OCI-LY7 (cell line): ENCODE data around the gene SLC12A3. TPM values are rescaled to one million over a fixed set of nuclear protein-coding genes. Genes with fewer than 3 reads are reported as not detected.

ENCODE experiments used
- BruUV-seq: library from RNA; stranded (reverse); fragments of 400-500 nt; replicated peaks from 2 replicates; lab custom pipeline; 2021; lab: Mats Ljungman, UMichigan
- CTCF ChIA-PET: fragments of 300-600 bp; sonication (Branson Sonifier 250); formaldehyde crosslinking; loops from one replicate; lab custom pipeline; 2022; ENCODE audit warnings: antibody characterized with exemption; ENCODE audit not compliant: unreplicated experiment; lab: Charles Lee
- POLR2A ChIA-PET: fragments of 300-600 bp; sonication (Branson Sonifier 250); formaldehyde crosslinking; loops from one replicate; lab custom pipeline; 2022; ENCODE audit warnings: antibody characterized with exemption; lab: Charles Lee
- DNase-seq: peaks from one replicate; pipeline ENCODE4 v3.0.0-alpha.2; 2015; ENCODE audit warnings: low spot score
- H2AFZ ChIP-seq: fragments of 200-600 bp; sonication (generic), shearing (Covaris generic); 2 replicates; pipeline ENCODE4 v1.6.1; 2014; ENCODE audit warnings: mild to moderate bottlenecking, antibody characterized with exemption, low read length, moderate library complexity
- H3K27ac ChIP-seq: fragments of 200-600 bp; sonication (generic); 2 replicates; pipeline ENCODE4 v1.5.1; 2014; ENCODE audit warnings: mixed run types, low read depth, mild to moderate bottlenecking, moderate library complexity, low read length, inconsistent platforms; ENCODE audit not compliant: poor library complexity, severe bottlenecking
- H3K36me3 ChIP-seq: fragments of 200-600 bp; sonication (generic); 2 replicates; pipeline ENCODE4 v1.6.1; 2014; ENCODE audit warnings: mild to moderate bottlenecking, antibody characterized with exemption, low read length, moderate library complexity, mixed read lengths; ENCODE audit not compliant: insufficient read depth
- H3K4me1 ChIP-seq: fragments of 200-600 bp; sonication (generic); 2 replicates; pipeline ENCODE4 v1.5.1; 2014; ENCODE audit warnings: mild to moderate bottlenecking, low read length; ENCODE audit not compliant: insufficient read depth, poor library complexity, severe bottlenecking
- H3K4me2 ChIP-seq: fragments of 200-600 bp; sonication (generic); 2 replicates; pipeline ENCODE4 v1.6.1; 2014; ENCODE audit warnings: mild to moderate bottlenecking, low read length
- H3K4me3 ChIP-seq: fragments of 200-600 bp; sonication (generic); 2 replicates; pipeline ENCODE4 v1.5.1; 2014; ENCODE audit warnings: mild to moderate bottlenecking, low read depth, low read length; ENCODE audit not compliant: poor library complexity, severe bottlenecking
- H3K79me2 ChIP-seq: fragments of 200-600 bp; sonication (generic); 2 replicates; pipeline ENCODE4 v1.6.1; 2016; ENCODE audit warnings: low read depth, mild to moderate bottlenecking, low read length, moderate library complexity, mixed read lengths; ENCODE audit not compliant: insufficient read depth
- H3K9me2 ChIP-seq: fragments of 200-600 bp; sonication (generic); 2 replicates; pipeline ENCODE4 v1.6.1; 2016; ENCODE audit warnings: mild to moderate bottlenecking, low read length, mixed read lengths; ENCODE audit not compliant: insufficient read depth
- H3K9me3 ChIP-seq: fragments of 200-600 bp; sonication (generic); 2 replicates; pipeline ENCODE4 v1.6.1; 2014; ENCODE audit warnings: mild to moderate bottlenecking, mixed run types, low read length, mixed read lengths
- H4K20me1 ChIP-seq: fragments of 200-600 bp; sonication (generic); 2 replicates; pipeline ENCODE4 v1.6.1; 2014; ENCODE audit warnings: mild to moderate bottlenecking, antibody characterized with exemption, low read length, moderate library complexity, mixed read lengths; ENCODE audit not compliant: insufficient read depth
- EZH2phosphoT487 ChIP-seq: fragments of 200-600 bp; sonication (generic); IDR thresholded peaks from 2 replicates; pipeline ENCODE4 v1.6.1; 2018; ENCODE audit warnings: low read depth, borderline replicate concordance, mild to moderate bottlenecking, mixed run types, antibody characterized with exemption, low read length, moderate library complexity, mixed read lengths
- intact Hi-C: fragments of 100-400 bp; cut with micrococcal nuclease; formaldehyde crosslinking; loops from one replicate; pipeline ENCODE4 v1.10.0; 2022; ENCODE audit not compliant: unreplicated experiment
- microRNA-seq: library from miRNA; unstranded; fragments of <30 nt; microRNA quantifications from one replicate; pipeline ENCODE4 v1.2.0, GENCODE V29; 2022; ENCODE audit warnings: borderline replicate concordance
- small RNA-seq: library from RNA; depleted of rRNA; stranded (forward); fragments of <200 nt; gene quantifications from one replicate; pipeline ENCODE3, GENCODE V24; 2014
- total RNA-seq, 2 experiments: library from RNA; depleted of rRNA in 1 of 2; stranded (reverse); fragments of >200 nt in 1 of 2; shearing (Covaris generic) in 1 of 2; gene quantifications; 2 replicates each; pipeline ENCODE4 v1.2.3, GENCODE V29; 2014 to 2022
- TF ChIP-seq, protein P1 (sequence below): fragments of 200-600 bp; sonication (generic); conservative IDR thresholded peaks from 2 replicates; pipeline ENCODE4 v1.5.1; 2014; ENCODE audit warnings: mild to moderate bottlenecking, antibody characterized with exemption, low read length, moderate library complexity, mixed read lengths

The SLC12A3 gene
- total RNA-seq, 2 experiments from 2014 or later = 0.25 to 0.88 TPM

- Histone ChIP-seq H3K4me2 (0 out of 2 replicates have a peak overlapping the region, but pooled peaks have one; percentile 9), H4K20me1 (no peaks in the 10 kb centered on the region), H3K9me3 (no peaks in the 10 kb centered on the region), H3K4me1 (peaks cover 21% of the 10 kb centered on the region), H3K9me2 (no peaks in the 10 kb centered on the region), H3K27ac (peak overlapping the region; percentile 16), H3K36me3 (no peaks in the 10 kb centered on the region), H3K79me2 (no peaks in the 10 kb centered on the region), H3K4me3 (no peak overlapping the region), H2AFZ (peak overlapping the region; percentile 54)
- no TSS peak for BruUV-seq
- intact Hi-C loops = loop anchor here (1.0 kb wide), 4 partner anchors 25 to 204 kb away; partner anchors contain the start of gene NLRC5
- POLR2A ChIA-PET = interaction anchor here (1.1 to 1.6 kb wide), 7 partner anchors 12 to 78 kb away, joined by 3 to 4 read pairs (median 3); no protein-coding TSS in a partner anchor
- CTCF ChIA-PET = interaction anchor here (0.6 to 1.1 kb wide), 7 partner anchors 13 to 97 kb away, joined by 3 to 9 read pairs (median 3); no protein-coding TSS in a partner anchor
- peak; percentile 96 for DNase-seq
- TF ChIP-seq, protein P1, sequence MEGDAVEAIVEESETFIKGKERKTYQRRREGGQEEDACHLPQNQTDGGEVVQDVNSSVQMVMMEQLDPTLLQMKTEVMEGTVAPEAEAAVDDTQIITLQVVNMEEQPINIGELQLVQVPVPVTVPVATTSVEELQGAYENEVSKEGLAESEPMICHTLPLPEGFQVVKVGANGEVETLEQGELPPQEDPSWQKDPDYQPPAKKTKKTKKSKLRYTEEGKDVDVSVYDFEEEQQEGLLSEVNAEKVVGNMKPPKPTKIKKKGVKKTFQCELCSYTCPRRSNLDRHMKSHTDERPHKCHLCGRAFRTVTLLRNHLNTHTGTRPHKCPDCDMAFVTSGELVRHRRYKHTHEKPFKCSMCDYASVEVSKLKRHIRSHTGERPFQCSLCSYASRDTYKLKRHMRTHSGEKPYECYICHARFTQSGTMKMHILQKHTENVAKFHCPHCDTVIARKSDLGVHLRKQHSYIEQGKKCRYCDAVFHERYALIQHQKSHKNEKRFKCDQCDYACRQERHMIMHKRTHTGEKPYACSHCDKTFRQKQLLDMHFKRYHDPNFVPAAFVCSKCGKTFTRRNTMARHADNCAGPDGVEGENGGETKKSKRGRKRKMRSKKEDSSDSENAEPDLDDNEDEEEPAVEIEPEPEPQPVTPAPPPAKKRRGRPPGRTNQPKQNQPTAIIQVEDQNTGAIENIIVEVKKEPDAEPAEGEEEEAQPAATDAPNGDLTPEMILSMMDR = peak; percentile 100
- no peak for TF ChIP-seq EZH2phosphoT487
Observed at GRCh38 chr16:56964243-56965148, 99.5 kb downstream of the SLC12A3 start.

Small RNAs within 50 kb of the gene (microRNA-seq; reads per million reads assigned to microRNA genes)
- gene MIR138-2 = 162 reads per million, percentile 64 among the genes with 10 or more reads in this experiment
- not detected for gene MIR6863

Small RNAs within 50 kb of the gene (small RNA-seq; reads per million reads assigned to genes)
- gene MIR138-2 = not detected

Other genes starting within 250 kb of the SLC12A3 start
- not detected in 2 replicates for gene MT1E, start 239.4 kb upstream of the SLC12A3 start, total RNA-seq (2014; rRNA removed; shearing (Covaris generic))
- gene MT1E, start 239.4 kb upstream of the SLC12A3 start, total RNA-seq (2022) = not detected in 2 replicates
- not detected in 2 replicates for gene MT1M, start 232.5 kb upstream of the SLC12A3 start, total RNA-seq (2014; rRNA removed; shearing (Covaris generic))
- gene MT1M, start 232.5 kb upstream of the SLC12A3 start, total RNA-seq (2022) = not detected in 2 replicates
- not detected in 2 replicates for gene MT1A, start 226.5 kb upstream of the SLC12A3 start, total RNA-seq (2014; rRNA removed; shearing (Covaris generic))
- gene MT1A, start 226.5 kb upstream of the SLC12A3 start, total RNA-seq (2022) = not detected in 2 replicates
- not detected in 2 replicates for gene MT1B, start 213.3 kb upstream of the SLC12A3 start, total RNA-seq (2014; rRNA removed; shearing (Covaris generic))
- not detected in 2 replicates for gene MT1B, start 213.3 kb upstream of the SLC12A3 start, total RNA-seq (2022)
- 0.44 TPM in 1 of 2 replicates, not detected in the other for gene MT1F, start 207.2 kb upstream of the SLC12A3 start, total RNA-seq (2014; rRNA removed; shearing (Covaris generic))
- 1.8 TPM in 1 of 2 replicates, not detected in the other for gene MT1F, start 207.2 kb upstream of the SLC12A3 start, total RNA-seq (2022)
- gene MT1G, start 197.1 kb upstream of the SLC12A3 start, total RNA-seq (2014; rRNA removed; shearing (Covaris generic)) = not detected in 2 replicates
- not detected in 2 replicates for gene MT1G, start 197.1 kb upstream of the SLC12A3 start, total RNA-seq (2022)
- not detected in 2 replicates for gene MT1H, start 195.4 kb upstream of the SLC12A3 start, total RNA-seq (2014; rRNA removed; shearing (Covaris generic))
- gene MT1H, start 195.4 kb upstream of the SLC12A3 start, total RNA-seq (2022) = not detected in 2 replicates
- 17.1 and 18.8 TPM in 2 replicates for gene MT1X, start 182.7 kb upstream of the SLC12A3 start, total RNA-seq (2014; rRNA removed; shearing (Covaris generic))
- gene MT1X, start 182.7 kb upstream of the SLC12A3 start, total RNA-seq (2022) = 14.6 and 21.2 TPM in 2 replicates
- gene NUP93, start 135.1 kb upstream of the SLC12A3 start, total RNA-seq (2014; rRNA removed; shearing (Covaris generic)) = 119 and 120 TPM in 2 replicates
- gene NUP93, start 135.1 kb upstream of the SLC12A3 start, total RNA-seq (2022) = 148 and 183 TPM in 2 replicates
- gene HERPUD1, start 66.9 kb downstream of the SLC12A3 start, total RNA-seq (2014; rRNA removed; shearing (Covaris generic)) = 121 and 140 TPM in 2 replicates
- gene HERPUD1, start 66.9 kb downstream of the SLC12A3 start, total RNA-seq (2022) = 294 and 342 TPM in 2 replicates
- 0.54 and 0.67 TPM in 2 replicates for gene CETP, start 96.7 kb downstream of the SLC12A3 start, total RNA-seq (2014; rRNA removed; shearing (Covaris generic))
- 0.41 and 0.65 TPM in 2 replicates for gene CETP, start 96.7 kb downstream of the SLC12A3 start, total RNA-seq (2022)
- 156 and 199 TPM in 2 replicates for gene NLRC5, start 124.3 kb downstream of the SLC12A3 start, total RNA-seq (2014; rRNA removed; shearing (Covaris generic))
- 305 and 310 TPM in 2 replicates for gene NLRC5, start 124.3 kb downstream of the SLC12A3 start, total RNA-seq (2022)
- 44.7 and 44.8 TPM in 2 replicates for gene CPNE2, start 227.4 kb downstream of the SLC12A3 start, total RNA-seq (2014; rRNA removed; shearing (Covaris generic))
- gene CPNE2, start 227.4 kb downstream of the SLC12A3 start, total RNA-seq (2022) = 14.4 and 25.7 TPM in 2 replicates